Loucy (cell line): ENCODE measurements around the gene MRAP2.

Source experiments
- EZH2phosphoT487 ChIP-seq: fragments of 200-600 bp; IDR thresholded peaks from 2 replicates; pipeline ENCODE4 v1.6.1; 2018; ENCODE audit warnings: antibody characterized with exemption, mild to moderate bottlenecking, moderate library complexity, borderline replicate concordance
- TF ChIP-seq, protein P1 (sequence below): fragments of 200-600 bp; sonication (generic); conservative IDR thresholded peaks from 2 replicates; pipeline ENCODE4 v1.5.1; 2014; ENCODE audit warnings: mild to moderate bottlenecking, antibody characterized with exemption, low read length

DNA sequence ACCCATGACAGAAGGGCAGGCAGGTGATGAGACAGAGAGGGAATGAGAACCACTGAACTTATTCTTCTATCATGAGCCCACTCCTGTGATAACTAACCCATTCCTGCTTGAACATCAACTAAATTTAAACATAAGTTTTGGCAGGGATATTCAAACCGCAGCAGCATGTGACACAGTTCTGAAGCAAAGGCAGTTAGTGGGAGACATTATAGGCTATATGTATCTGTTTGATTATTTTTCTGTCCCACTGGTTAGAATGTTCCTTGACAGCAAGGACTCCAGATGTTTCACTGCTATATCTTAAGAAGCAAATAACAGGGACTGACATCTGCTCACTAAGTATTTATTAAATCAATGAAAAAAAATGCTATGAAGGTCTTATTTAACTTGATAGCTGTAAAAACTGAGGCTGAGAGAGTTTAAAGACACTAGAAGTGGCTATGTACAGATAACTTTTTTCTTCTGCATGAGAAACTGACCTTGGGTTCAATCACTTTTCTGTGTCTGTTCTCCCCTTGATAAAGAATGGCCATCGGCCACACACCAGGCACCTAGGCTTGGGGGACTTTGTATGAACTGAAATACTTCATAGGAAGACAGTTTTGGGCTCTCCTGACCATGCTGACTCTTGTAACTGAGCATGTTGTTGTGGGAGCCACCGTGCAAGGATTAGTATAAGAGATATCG is 102.9 kb downstream of the MRAP2 start:
- TF ChIP-seq, protein P1, sequence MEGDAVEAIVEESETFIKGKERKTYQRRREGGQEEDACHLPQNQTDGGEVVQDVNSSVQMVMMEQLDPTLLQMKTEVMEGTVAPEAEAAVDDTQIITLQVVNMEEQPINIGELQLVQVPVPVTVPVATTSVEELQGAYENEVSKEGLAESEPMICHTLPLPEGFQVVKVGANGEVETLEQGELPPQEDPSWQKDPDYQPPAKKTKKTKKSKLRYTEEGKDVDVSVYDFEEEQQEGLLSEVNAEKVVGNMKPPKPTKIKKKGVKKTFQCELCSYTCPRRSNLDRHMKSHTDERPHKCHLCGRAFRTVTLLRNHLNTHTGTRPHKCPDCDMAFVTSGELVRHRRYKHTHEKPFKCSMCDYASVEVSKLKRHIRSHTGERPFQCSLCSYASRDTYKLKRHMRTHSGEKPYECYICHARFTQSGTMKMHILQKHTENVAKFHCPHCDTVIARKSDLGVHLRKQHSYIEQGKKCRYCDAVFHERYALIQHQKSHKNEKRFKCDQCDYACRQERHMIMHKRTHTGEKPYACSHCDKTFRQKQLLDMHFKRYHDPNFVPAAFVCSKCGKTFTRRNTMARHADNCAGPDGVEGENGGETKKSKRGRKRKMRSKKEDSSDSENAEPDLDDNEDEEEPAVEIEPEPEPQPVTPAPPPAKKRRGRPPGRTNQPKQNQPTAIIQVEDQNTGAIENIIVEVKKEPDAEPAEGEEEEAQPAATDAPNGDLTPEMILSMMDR: no peak
- TF ChIP-seq EZH2phosphoT487: no peak
